HepG2 (cell line): ENCODE data around the gene VKORC1. TPM values are rescaled to one million over a fixed set of nuclear protein-coding genes. Genes with fewer than 3 reads are reported as not detected.

Experiments used
- KLF13 ChIP-seq: sonication (generic); formaldehyde crosslinking; IDR thresholded peaks from 2 replicates; pipeline ENCODE4 v1.4.0; 2020; ENCODE audit warnings: mild to moderate bottlenecking, missing genetic modification reagents
- MBNL3 ChIP-seq: fragments of 250-450 bp; sonication (Bioruptor Pico); conservative IDR thresholded peaks from 2 replicates; pipeline ENCODE4 v1.8.0; 2022; ENCODE audit warnings: mild to moderate bottlenecking, inconsistent platforms
- NFKBIZ ChIP-seq: IDR thresholded peaks from 2 replicates; pipeline ENCODE4 v1.6.1; 2018; ENCODE audit warnings: missing genetic modification reagents, missing compliant biosample characterization
- PHB2 ChIP-seq: fragments of 450-650 bp; IDR thresholded peaks from 2 replicates; pipeline ENCODE4 v1.6.1; 2018; ENCODE audit not compliant: partially characterized antibody
- RAD21 ChIP-seq: fragments of 450-650 bp; formaldehyde crosslinking; IDR thresholded peaks from 2 replicates; pipeline ENCODE4 v1.5.0; 2020; ENCODE audit warnings: mild to moderate bottlenecking
- RCOR2 ChIP-seq: IDR thresholded peaks from 2 replicates; pipeline ENCODE4 v1.6.1; 2016; ENCODE audit warnings: missing biosample characterization, missing genetic modification reagents
- RNF2 ChIP-seq: fragments of 450-650 bp; conservative IDR thresholded peaks from 2 replicates; pipeline ENCODE4 v1.6.1; 2016; ENCODE audit warnings: low read depth
- SETDB1 ChIP-seq: sonication (generic); formaldehyde crosslinking; IDR thresholded peaks from 2 replicates; pipeline ENCODE4 v1.5.1; 2020; ENCODE audit warnings: missing genetic modification reagents, mild to moderate bottlenecking, borderline replicate concordance
- SNAPC5 ChIP-seq: sonication (generic); formaldehyde crosslinking; IDR thresholded peaks from 2 replicates; pipeline ENCODE4 v1.8.1; 2023; ENCODE audit warnings: mild to moderate bottlenecking, missing genetic modification reagents, borderline replicate concordance
- SUZ12 ChIP-seq: fragments of 150-350 bp; IDR thresholded peaks from 2 replicates; pipeline ENCODE4 v1.6.1; 2014; ENCODE audit warnings: low read depth, low read length
- XRCC5 ChIP-seq: fragments of 200-400 bp; formaldehyde crosslinking; optimal IDR thresholded peaks from 2 replicates; pipeline ENCODE3; 2017; ENCODE audit warnings: mild to moderate bottlenecking, low read length
- ZBTB25 ChIP-seq: IDR thresholded peaks from 2 replicates; pipeline ENCODE4 v1.6.1; 2018; ENCODE audit warnings: missing genetic modification reagents
- ZC3H4 ChIP-seq: sonication (generic); formaldehyde crosslinking; IDR thresholded peaks from 2 replicates; pipeline ENCODE4 v1.4.0; 2020; ENCODE audit warnings: missing genetic modification reagents, borderline replicate concordance
- ZGPAT ChIP-seq: IDR thresholded peaks from 2 replicates; pipeline ENCODE4 v1.6.1; 2016; ENCODE audit warnings: mild to moderate bottlenecking
- ZHX1 ChIP-seq: sonication (generic); formaldehyde crosslinking; IDR thresholded peaks from 2 replicates; pipeline ENCODE4 v1.8.1; 2022; ENCODE audit warnings: low read depth, mild to moderate bottlenecking, missing genetic modification reagents
- ZNF124 ChIP-seq: sonication (generic); formaldehyde crosslinking; IDR thresholded peaks from 2 replicates; pipeline ENCODE4 v1.4.0; 2020; ENCODE audit warnings: missing genetic modification reagents
- ZNF138 ChIP-seq: sonication (generic); formaldehyde crosslinking; IDR thresholded peaks from 2 replicates; pipeline ENCODE4 v1.5.0; 2020; ENCODE audit warnings: mild to moderate bottlenecking, low read depth, missing genetic modification reagents
- ZNF275 ChIP-seq: sonication (generic); formaldehyde crosslinking; IDR thresholded peaks from 2 replicates; pipeline ENCODE4 v1.8.0; 2022; ENCODE audit warnings: missing genetic modification reagents, mild to moderate bottlenecking, inconsistent platforms, borderline replicate concordance
- ZNF354B ChIP-seq: sonication (generic); formaldehyde crosslinking; IDR thresholded peaks from 2 replicates; pipeline ENCODE4 v1.8.0; 2022; ENCODE audit warnings: mild to moderate bottlenecking, missing genetic modification reagents
- ZNF576 ChIP-seq: sonication (generic); formaldehyde crosslinking; IDR thresholded peaks from 2 replicates; pipeline ENCODE4 v1.4.0; 2020; ENCODE audit warnings: mild to moderate bottlenecking, missing genetic modification reagents
- ZNF883 ChIP-seq: sonication (generic); formaldehyde crosslinking; IDR thresholded peaks from 2 replicates; pipeline ENCODE4 v1.5.1; 2020; ENCODE audit warnings: mild to moderate bottlenecking, missing genetic modification reagents; ENCODE audit errors: not compliant biosample characterization
- polyA plus RNA-seq, 8 experiments: library from polyadenylated mRNA; depleted of rRNA in 3 of 8; stranded (reverse) in 7 of 8; unstranded in 1 of 8; fragments of >200 nt; fragmentation: Illumina TruSeq in 4 of 8; extraction: Trizol in 4 of 8; gene quantifications; 2 replicates each; pipeline versions ENCODE4 v1.2.1 to v1.2.3, GENCODE V29; 2011 to 2016; ENCODE audit warnings: low read depth in 4 of 8, missing spikeins in 1 of 8, mixed read lengths in 1 of 8; ENCODE audit not compliant: insufficient read depth in 1 of 8
- total RNA-seq, 5 experiments: library from RNA; depleted of rRNA; stranded (reverse); fragments of >200 nt; fragmentation: Illumina TruSeq; extraction: Trizol; gene quantifications; 2 replicates each; pipeline ENCODE4 v1.2.3, GENCODE V29; 2016; ENCODE audit warnings: low read depth in 1 of 5

Gene VKORC1
- total and polyA plus RNA-seq, 2 of the 13 experiments (the other 11 are each of a cell fraction or from before 2014, with no cell fraction given): 141 to 615 TPM

- no peak for TF ChIP-seq SETDB1 (CRISPR knock-in tag)
- no peak for TF ChIP-seq KLF13 (CRISPR knock-in tag)
- 0 out of 2 replicates have a peak, but pooled peaks have one; percentile 46 for TF ChIP-seq ZNF354B (CRISPR knock-in tag)
- peak; percentile 82 for TF ChIP-seq ZNF883 (CRISPR knock-in tag)
- TF ChIP-seq SNAPC5 (CRISPR knock-in tag): peak; percentile 74; the same call in 1 of the 2 replicates
- peak; percentile 55; the same call in 1 of the 2 replicates for TF ChIP-seq ZNF138 (CRISPR knock-in tag)
- peak; percentile 32; the same call in 1 of the 2 replicates for TF ChIP-seq RAD21 (CRISPR knock-in tag)
- TF ChIP-seq ZGPAT: peak; percentile 92
- peak; percentile 89 for TF ChIP-seq SUZ12
- TF ChIP-seq ZBTB25 (CRISPR knock-in tag): peak; percentile 66; the same call in 1 of the 2 replicates
- peak; percentile 94; the same call in 1 of the 2 replicates for TF ChIP-seq ZNF576 (CRISPR knock-in tag)
- peak; percentile 75 for TF ChIP-seq XRCC5
- no peak; the same call in 1 of the 2 replicates for TF ChIP-seq ZHX1 (CRISPR knock-in tag)
- peak; percentile 69; the same call in 1 of the 2 replicates for TF ChIP-seq ZNF124 (CRISPR knock-in tag)
- TF ChIP-seq RNF2: no peak
- TF ChIP-seq ZNF275 (CRISPR knock-in tag): peak; percentile 96
- no peak for TF ChIP-seq ZC3H4 (CRISPR knock-in tag)
- no peak for TF ChIP-seq PHB2
- TF ChIP-seq RCOR2: 0 out of 2 replicates have a peak, but pooled peaks have one; percentile 49
- peak; percentile 68; the same call in 1 of the 2 replicates for TF ChIP-seq NFKBIZ (CRISPR knock-in tag)
- TF ChIP-seq MBNL3 (CRISPR knock-in tag): no peak
Observed at GRCh38 chr16:31094424-31095120, at the start of gene VKORC1 (continued).
